Muscle layer of duodenum (tissue), 2 donors: Measurements from ENCODE around the gene TNK2.
"Not testable (repeated sequence)": the region's sequence is repeated elsewhere in the genome, so short reads cannot be mapped to it uniquely, and the experiment has no call there.

Source experiments
- H3K27ac ChIP-seq: one replicate; pipeline ENCODE4 v1.7.0; 2013; ENCODE audit warnings: mild to moderate bottlenecking, low read length
- H3K27me3 ChIP-seq: one replicate; pipeline ENCODE4 v1.7.0; 2013; ENCODE audit warnings: low read depth, mild to moderate bottlenecking, control low read depth, low read length
- H3K36me3 ChIP-seq, 2 donors: one replicate each; pipeline ENCODE4 v1.7.0; 2013; ENCODE audit warnings: low read length in 2 of 2, control low read depth in 1 of 2, mild to moderate bottlenecking in 1 of 2; ENCODE audit not compliant: insufficient read depth in 2 of 2, control insufficient read depth in 1 of 2
- H3K4me1 ChIP-seq, 2 donors: one replicate each; pipeline ENCODE4 v1.7.0; 2013; ENCODE audit warnings: low read length in 2 of 2, mild to moderate bottlenecking in 2 of 2, control low read depth in 1 of 2, moderate library complexity in 1 of 2; ENCODE audit not compliant: insufficient read depth in 2 of 2, control insufficient read depth in 1 of 2
- H3K4me3 ChIP-seq, 2 donors: one replicate each; pipeline ENCODE4 v1.7.0; 2013; ENCODE audit warnings: low read length in 2 of 2, low read depth in 1 of 2, mild to moderate bottlenecking in 1 of 2
- H3K9me3 ChIP-seq, 2 donors: one replicate each; pipeline ENCODE4 v1.7.0; 2013; ENCODE audit warnings: low read length in 2 of 2, control low read depth in 1 of 2, mild to moderate bottlenecking in 1 of 2; ENCODE audit not compliant: control insufficient read depth in 1 of 2
- donor health status: healthy.

Gene TNK2

GRCh38 chr3:195914648-195915473, 6.5 kb upstream of the TNK2 start:
- H3K27ac ChIP-seq: peak overlapping the region; percentile 76
- H3K27me3 ChIP-seq: no peaks in the 10 kb centered on the region
- peaks cover 4 to 17% of the 10 kb centered on the region in 2 donors for H3K4me1 ChIP-seq
- H3K4me3 ChIP-seq: peak overlapping the region in 1 of 2 donors; percentile 15
- H3K36me3 ChIP-seq: no peaks in the 10 kb centered on the region
- H3K9me3 ChIP-seq: no peaks in the 10 kb centered on the region

- not testable (repeated sequence) for H3K9me3 ChIP-seq, H3K27me3 ChIP-seq, H3K27ac ChIP-seq, H3K36me3 ChIP-seq, H3K4me3 ChIP-seq
- peaks cover 4 to 18% of the 10 kb centered on the region in 2 donors for H3K4me1 ChIP-seq
These were observed 5.8 kb upstream of the TNK2 start for GRCh38 chr3:195914146-195914545.

- Histone ChIP-seq H3K4me1 (peaks cover 4 to 18% of the 10 kb centered on the region in 2 donors), H3K27ac (no peak overlapping the region), H3K4me3 (no peak overlapping the region), H3K27me3 (no peaks in the 10 kb centered on the region), H3K9me3 (no peaks in the 10 kb centered on the region), H3K36me3 (no peaks in the 10 kb centered on the region)
These were observed 5.0 kb upstream of the TNK2 start for GRCh38 chr3:195913382-195913781.

- no peak overlapping the region for H3K27ac ChIP-seq
- no peaks in the 10 kb centered on the region for H3K9me3 ChIP-seq
- H3K27me3 ChIP-seq: no peaks in the 10 kb centered on the region
- peaks cover 4 to 32% of the 10 kb centered on the region in 2 donors for H3K4me1 ChIP-seq
- H3K4me3 ChIP-seq: no peak overlapping the region
- H3K36me3 ChIP-seq: no peaks in the 10 kb centered on the region
These were observed 3.6 kb upstream of the TNK2 start for GRCh38 chr3:195911946-195912270.

GRCh38 chr3:195911041-195911945, 2.9 kb upstream of the TNK2 start:
- Histone ChIP-seq H3K4me3 (no peak overlapping the region), H3K36me3 (no peaks in the 10 kb centered on the region), H3K27me3 (no peaks in the 10 kb centered on the region), H3K4me1 (peaks cover 4 to 38% of the 10 kb centered on the region in 2 donors), H3K27ac (no peak overlapping the region), H3K9me3 (no peaks in the 10 kb centered on the region)

GRCh38 chr3:195910499-195910845, 2.1 kb upstream of the TNK2 start:
- Histone ChIP-seq H3K36me3 (no peaks in the 10 kb centered on the region), H3K9me3 (no peaks in the 10 kb centered on the region), H3K4me1 (peaks cover 4 to 42% of the 10 kb centered on the region in 2 donors), H3K4me3 (peak overlapping the region in 1 of 2 donors; percentile 58), H3K27ac (no peak overlapping the region), H3K27me3 (no peaks in the 10 kb centered on the region)

- H3K27ac ChIP-seq: no peak overlapping the region
- peak overlapping the region; percentile 55 to 58 for H3K4me3 ChIP-seq
- no peaks in the 10 kb centered on the region for H3K27me3 ChIP-seq
- no peaks in the 10 kb centered on the region for H3K36me3 ChIP-seq
- no peaks in the 10 kb centered on the region for H3K9me3 ChIP-seq
- H3K4me1 ChIP-seq: peaks cover 3 to 37% of the 10 kb centered on the region in 2 donors
These were observed 1.5 kb upstream of the TNK2 start for GRCh38 chr3:195909644-195910498.

- Histone ChIP-seq H3K4me1 (peaks cover 0 to 34% of the 10 kb centered on the region in 2 donors), H3K36me3 (no peaks in the 10 kb centered on the region), H3K27ac (no peak overlapping the region), H3K27me3 (no peaks in the 10 kb centered on the region), H3K9me3 (no peaks in the 10 kb centered on the region), H3K4me3 (peak overlapping the region in 1 of 2 donors; percentile 78)
These were observed 587 bp upstream of the TNK2 start for GRCh38 chr3:195908694-195909581.

- Histone ChIP-seq H3K27ac (no peak overlapping the region), H3K4me1 (peaks cover 0 to 34% of the 10 kb centered on the region in 2 donors), H3K4me3 (peak overlapping the region; percentile 55 to 78), H3K36me3 (no peaks in the 10 kb centered on the region), H3K27me3 (no peaks in the 10 kb centered on the region), H3K9me3 (no peaks in the 10 kb centered on the region)
These were observed 742 bp downstream of the TNK2 start for GRCh38 chr3:195907684-195907933.

- H3K4me1 ChIP-seq: peaks cover 0 to 34% of the 10 kb centered on the region in 2 donors
- H3K27ac ChIP-seq: peak overlapping the region; percentile 18
- no peaks in the 10 kb centered on the region for H3K9me3 ChIP-seq
- no peaks in the 10 kb centered on the region for H3K27me3 ChIP-seq
- peak overlapping the region; percentile 55 to 78 for H3K4me3 ChIP-seq
- no peaks in the 10 kb centered on the region for H3K36me3 ChIP-seq
These were observed 1.3 kb downstream of the TNK2 start for GRCh38 chr3:195906865-195907683.
